GM12878 (cell line): ENCODE data around the gene TRRAP. TPM values are rescaled to one million over a fixed set of nuclear protein-coding genes. Genes with fewer than 3 reads are reported as not detected.

Experiments
- ATAC-seq: fragments of 200-7000 bp; cut with Tn5 transposase; 3 replicates; pipeline ENCODE4 v1.9.1; 2020; ENCODE audit warnings: mild to moderate bottlenecking, moderate library complexity
- BruUV-seq: library from RNA; stranded (reverse); fragments of 400-500 nt; replicated peaks from 2 replicates; lab custom pipeline; 2021; lab: Mats Ljungman, UMichigan
- CTCF ChIA-PET: fragments of 300-600 bp; sonication (Branson Sonifier 250); formaldehyde crosslinking; extraction: SDS; loops from one replicate; lab custom pipeline; 2021; ENCODE audit warnings: inconsistent platforms; lab: Yijun Ruan, JAX
- POLR2A ChIA-PET: fragments of 350-600 bp; formaldehyde crosslinking; extraction: SDS; loops from one replicate; lab custom pipeline; 2021; ENCODE audit warnings: inconsistent platforms; lab: Charles Lee
- RAD21 ChIA-PET: fragments of 300-600 bp; sonication (Branson Sonifier 250); formaldehyde crosslinking; loops from one replicate; lab custom pipeline; 2023; ENCODE audit warnings: antibody characterized with exemption; ENCODE audit not compliant: unreplicated experiment; lab: Charles Lee
- SMC1A ChIA-PET: fragments of 300-600 bp; sonication (Branson Sonifier 250); formaldehyde crosslinking; loops from one replicate; lab custom pipeline; 2023; ENCODE audit not compliant: unreplicated experiment, uncharacterized antibody; lab: Charles Lee
- DNase-seq: peaks from one replicate; pipeline ENCODE4 v3.0.0-alpha.2; 2011; ENCODE audit warnings: low read depth, low spot score
- FAIRE-seq: peaks from 3 replicates; lab custom pipeline; 2011; peaks lifted over from hg19 to GRCh38; lab: Jason Lieb, UNC
- H2AFZ ChIP-seq: 2 replicates; pipeline ENCODE4 v1.6.0; 2011; ENCODE audit warnings: low read depth, low read length, control low read depth; ENCODE audit not compliant: control insufficient read depth
- H3K27ac ChIP-seq: 2 replicates; pipeline ENCODE4 v1.5.1; 2011; ENCODE audit warnings: control low read depth; ENCODE audit not compliant: control insufficient read depth, insufficient read depth
- H3K27me3 ChIP-seq, 2 experiments: replicated peaks in 1 of 2; 2 replicates each; pipeline versions ENCODE4 v1.6.0 to v1.6.1; 2011; ENCODE audit warnings: low read length in 1 of 2; ENCODE audit not compliant: control insufficient read depth in 2 of 2, insufficient read depth in 2 of 2
- H3K36me3 ChIP-seq, 2 experiments: 2 replicates each; pipeline ENCODE4 v1.5.1; 2011; ENCODE audit warnings: low read length in 1 of 2; ENCODE audit not compliant: control insufficient read depth in 2 of 2, insufficient read depth in 2 of 2
- H3K4me1 ChIP-seq: 2 replicates; pipeline ENCODE4 v1.6.1; 2011; ENCODE audit warnings: mild to moderate bottlenecking, low read length, moderate library complexity, mixed read lengths; ENCODE audit not compliant: control insufficient read depth, insufficient read depth
- H3K4me2 ChIP-seq: 2 replicates; pipeline ENCODE4 v1.6.0; 2011; ENCODE audit warnings: control low read depth; ENCODE audit not compliant: control insufficient read depth, insufficient read depth
- H3K4me3 ChIP-seq: fragments of 200-600 bp; sonication (generic); 2 replicates; pipeline ENCODE4 v1.5.1; 2016
- H3K79me2 ChIP-seq: 2 replicates; pipeline ENCODE4 v1.6.0; 2011; ENCODE audit warnings: low read length; ENCODE audit not compliant: control insufficient read depth, insufficient read depth
- H3K9ac ChIP-seq: 2 replicates; pipeline ENCODE4 v1.8.0; 2011; ENCODE audit warnings: low read length, control low read depth, mixed read lengths; ENCODE audit not compliant: control insufficient read depth, insufficient read depth
- H3K9me3 ChIP-seq: replicated peaks from 3 replicates; pipeline ENCODE4 v1.5.1; 2011; ENCODE audit warnings: mild to moderate bottlenecking, low read length; ENCODE audit not compliant: control insufficient read depth, insufficient read depth
- H4K20me1 ChIP-seq: 2 replicates; pipeline ENCODE4 v1.6.0; 2011; ENCODE audit not compliant: control insufficient read depth, insufficient read depth
- CEBPB ChIP-seq, 2 experiments: fragments of 150-350 bp in 1 of 2; IDR thresholded peaks; 2 replicates each; pipeline ENCODE4 v1.6.1; 2012 to 2014; ENCODE audit warnings: low read depth in 2 of 2, low read length in 2 of 2, borderline replicate concordance in 1 of 2, inconsistent platforms in 1 of 2
- CTCF ChIP-seq, 3 experiments: IDR thresholded peaks in 2 of 3; conservative IDR thresholded peaks in 1 of 3; 2 replicates each; pipeline ENCODE4 v1.5.1; 2011; ENCODE audit warnings: low read depth in 3 of 3, low read length in 3 of 3, mild to moderate bottlenecking in 3 of 3, control low read depth in 2 of 3, moderate library complexity in 2 of 3, inconsistent platforms in 1 of 3, mixed read lengths in 1 of 3; ENCODE audit not compliant: control insufficient read depth in 2 of 3, insufficient read depth in 1 of 3; ENCODE audit errors: extremely low read depth in 1 of 3
- CUX1 ChIP-seq: IDR thresholded peaks from 2 replicates; pipeline ENCODE4 v1.6.1; 2012; ENCODE audit warnings: improper control_type of control experiment, low read depth, low read length; ENCODE audit not compliant: insufficient replicate concordance
- HCFC1 ChIP-seq: fragments of 150-350 bp; IDR thresholded peaks from 2 replicates; pipeline ENCODE4 v1.6.1; 2014; ENCODE audit warnings: low read length
- HDGF ChIP-seq: fragments of 450-650 bp; IDR thresholded peaks from 2 replicates; pipeline ENCODE4 v1.6.1; 2016; ENCODE audit warnings: antibody characterized with exemption
- MEF2A ChIP-seq: IDR thresholded peaks from 2 replicates; pipeline ENCODE4 v1.6.1; 2011; ENCODE audit warnings: low read depth, mild to moderate bottlenecking, low read length, moderate library complexity; ENCODE audit not compliant: insufficient read depth
- NFIC ChIP-seq: IDR thresholded peaks from 2 replicates; pipeline ENCODE4 v1.6.1; 2012; ENCODE audit warnings: low read depth, mild to moderate bottlenecking, inconsistent platforms, low read length, moderate library complexity
- RAD21 ChIP-seq: IDR thresholded peaks from 2 replicates; pipeline ENCODE4 v1.6.1; 2011; ENCODE audit warnings: mild to moderate bottlenecking, low read depth, low read length, moderate library complexity; ENCODE audit not compliant: insufficient read depth
- TCF3 ChIP-seq: IDR thresholded peaks from 2 replicates; pipeline ENCODE4 v1.6.1; 2012; ENCODE audit warnings: low read depth, mild to moderate bottlenecking, low read length, borderline replicate concordance; ENCODE audit not compliant: insufficient read depth
- TCF7 ChIP-seq: IDR thresholded peaks from 2 replicates; pipeline ENCODE4 v1.6.1; 2014; ENCODE audit warnings: antibody characterized with exemption, borderline replicate concordance
- ZZZ3 ChIP-seq: IDR thresholded peaks from 2 replicates; pipeline ENCODE4 v1.6.1; 2011; ENCODE audit warnings: low read depth; ENCODE audit not compliant: control insufficient read depth, insufficient read length
- WGBS: methylation state at CpG from one replicate; pipeline ENCODE4 v1.1.6; 2016; ENCODE audit warnings: low lambda C conversion rate; ENCODE audit not compliant: insufficient replicate concordance, insufficient coverage; ENCODE audit errors: missing lambda C conversion rate; 5-methylcytosine and 5-hydroxymethylcytosine counted together
- in situ Hi-C: fragments of 300-500 bp; cut with MboI; formaldehyde crosslinking; loops from 9 replicates; pipeline ENCODE4 v1.14.3; 2018; ENCODE audit warnings: mixed read lengths
- intact Hi-C: fragments of 100-400 bp; cut with micrococcal nuclease; formaldehyde crosslinking; loops from one replicate; pipeline ENCODE4 v1.14.2; 2022; ENCODE audit not compliant: unreplicated experiment
- polyA plus RNA-seq, 11 experiments: library from polyadenylated mRNA; depleted of rRNA in 4 of 11; unstranded in 6 of 11; stranded (reverse) in 5 of 11; fragments of >200 nt; fragmentation: Nextera tagmentation in 4 of 11; fragmentation: Illumina TruSeq in 1 of 11; extraction: Ambion mirVana in 4 of 11; extraction: Trizol in 1 of 11; gene quantifications; 1 replicate in 1 of 11; 2 replicates in 10 of 11; pipeline versions ENCODE4 v1.2.1 to v1.2.3, GENCODE V29; 2011 to 2016; ENCODE audit warnings: inconsistent platforms in 2 of 11, missing spikeins in 2 of 11, low read depth in 1 of 11
- total RNA-seq, 4 experiments: library from RNA; depleted of rRNA in 3 of 4; stranded (reverse); fragments of >200 nt in 3 of 4; fragmentation: Illumina TruSeq in 1 of 4; extraction: Trizol in 1 of 4; gene quantifications; 2 replicates each; pipeline versions ENCODE4 v1.2.1 to v1.2.3, GENCODE V29; 2013 to 2021

The TRRAP gene
- total and polyA plus RNA-seq, 10 of the 15 experiments (the other 5 are each of a cell fraction or from before 2014, with no cell fraction given), result 1.1 to 39.3 (median 8.5) TPM

- TF ChIP-seq NFIC (no peak), CUX1 (no peak), CEBPB (IDR thresholded peaks at IDR 0.05; ENCODE audit: borderline replicate concordance in 1 of 2, low read depth in 2 of 2, low read length in 2 of 2) (no peak)
- TF ChIP-seq, all 136 proteins: peak for 0
These were observed 37.6 kb upstream of the TRRAP start (continued) for GRCh38 chr7:98840722-98841121.

- CTCF ChIA-PET, result interaction anchor here (0.6 to 9.2 kb wide), 33 partner anchors 8 to 820 kb away, joined by 3 to 128 read pairs (median 4); no protein-coding TSS in a partner anchor
- no peaks in the 10 kb centered on the region for H3K79me2 ChIP-seq
- H4K20me1 ChIP-seq, result no peaks in the 10 kb centered on the region
- H3K4me3 ChIP-seq, result no peak overlapping the region
- ATAC-seq (peak; percentile 86), DNase-seq (no peak), FAIRE-seq (peak; percentile 86)
- RAD21 ChIA-PET, result interaction anchor here (1.4 to 3.0 kb wide), 10 partner anchors 8 to 419 kb away, joined by 3 to 11 read pairs (median 5); no protein-coding TSS in a partner anchor
- peaks cover 0 to 2% of the 10 kb centered on the region in 2 experiments; a peak in 1 of 4 replicates for H3K27me3 ChIP-seq
- H3K4me1 ChIP-seq, result no peaks in the 10 kb centered on the region; the same call in 1 of the 2 replicates
- H3K27ac ChIP-seq, result no peak overlapping the region
- H2AFZ ChIP-seq, result no peak overlapping the region
- H3K36me3 ChIP-seq, result no peaks in the 10 kb centered on the region
- intact Hi-C loops, result loop anchor here (1.0 to 5.0 kb wide), 4 partner anchors 87 to 544 kb away; no protein-coding TSS in a partner anchor
- no peaks in the 10 kb centered on the region for H3K9me3 ChIP-seq
- in situ Hi-C loops, result loop anchor here (5.0 kb wide), 3 partner anchors 89 to 544 kb away; no protein-coding TSS in a partner anchor
- BruUV-seq, result no TSS peak
- POLR2A ChIA-PET, result no interaction called here
- H3K9ac ChIP-seq, result no peak overlapping the region
- no peak overlapping the region for H3K4me2 ChIP-seq
- SMC1A ChIA-PET, result interaction anchor here (0.7 to 2.9 kb wide), 14 partner anchors 8 to 422 kb away, joined by 3 to 10 read pairs (median 4); no protein-coding TSS in a partner anchor
- 11% methylated on average over 10 of the region's 11 CpGs for WGBS
- TF ChIP-seq RAD21, result peak; percentile 97
- no peak for TF ChIP-seq HDGF
- no peak for TF ChIP-seq TCF7
- TF ChIP-seq ZZZ3, result no peak
- 0 out of 2 replicates have a peak, but pooled peaks have one; percentile 68 for TF ChIP-seq TCF3
- TF ChIP-seq MEF2A, result no peak
- TF ChIP-seq HCFC1, result 0 out of 2 replicates have a peak, but pooled peaks have one; percentile 26
- peak; percentile 94 to 96 (median 96) for TF ChIP-seq CTCF (IDR thresholded peaks at IDR 0.05 in 2 of 3, conservative IDR thresholded peaks at IDR 0.05 in 1 of 3; ENCODE audit: control insufficient read depth in 2 of 3, extremely low read depth in 1 of 3, insufficient read depth in 1 of 3, low read depth in 3 of 3, low read length in 3 of 3)
These were observed 36.9 kb upstream of the TRRAP start for GRCh38 chr7:98841179-98841997.
